GM13977 (cell line): Measurements from ENCODE around the gene MAJIN.

ENCODE experiments used
- DNase-seq: peaks from one replicate; pipeline ENCODE4 v3.0.0; 2012; ENCODE audit warnings: low spot score
- in situ Hi-C: fragments of 300-500 bp; cut with MboI; formaldehyde crosslinking; loops from one replicate; pipeline ENCODE4 v1.12.0; 2022; ENCODE audit warnings: low sequenced_read_pairs, low pct_unique_long_range_greater_than_20kb, mixed read lengths, inconsistent platforms; ENCODE audit not compliant: unreplicated experiment
- TF ChIP-seq, protein P1 (sequence below): IDR thresholded peaks from 2 replicates; pipeline ENCODE4 v1.5.1; 2012; ENCODE audit warnings: mild to moderate bottlenecking, control low read depth; ENCODE audit not compliant: insufficient read depth; ENCODE audit errors: extremely low read depth, missing control alignments

The MAJIN gene

DNA sequence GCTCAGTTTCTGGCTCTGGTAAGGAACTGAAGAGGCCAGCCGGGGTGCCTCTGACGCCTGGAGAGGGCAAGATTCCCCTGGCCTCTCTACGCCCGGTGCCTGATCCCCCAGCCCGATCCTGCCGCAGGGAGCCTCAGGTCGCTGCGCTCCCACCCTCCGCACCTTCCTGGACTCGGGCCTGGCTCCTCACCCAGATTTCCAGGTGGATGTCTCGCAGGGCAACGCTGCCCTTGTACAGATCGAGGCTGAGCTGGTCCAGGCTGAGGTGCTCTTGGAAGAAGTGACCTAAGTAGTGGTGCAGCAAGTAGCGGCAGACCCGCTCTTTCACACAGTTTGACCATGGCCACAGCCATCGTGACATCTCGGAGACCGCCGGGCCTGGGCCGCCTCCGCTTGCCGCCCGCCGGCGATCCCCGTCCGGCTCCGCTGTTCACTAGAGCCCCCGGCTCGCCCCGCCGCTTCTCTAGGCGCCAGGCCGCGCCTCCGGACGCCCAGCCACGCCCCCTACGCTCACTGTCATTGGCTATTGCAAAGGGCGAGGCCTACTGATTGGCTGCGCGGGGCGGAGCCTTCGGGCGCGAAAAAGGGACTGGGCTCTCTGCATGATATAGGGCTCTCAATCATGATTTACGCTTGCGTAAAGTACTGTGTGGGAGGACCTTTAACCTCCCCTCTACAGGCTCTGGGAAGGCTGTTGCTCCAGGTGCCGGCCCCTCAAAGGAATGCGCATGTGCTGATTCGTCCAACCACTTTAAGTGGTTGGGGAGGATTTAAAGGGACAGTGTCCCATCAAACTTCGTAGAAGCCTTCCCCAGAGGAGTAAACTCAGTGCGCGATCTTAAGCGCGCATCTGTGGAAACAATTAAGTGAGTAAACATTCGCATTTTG, 54.9 kb downstream of the MAJIN start, which contains the start of gene ATG2A:
Gene ATG2A (minus strand): TSS at position 435 of the 888 bp plus-strand sequence. CDS start 74 bp downstream, at position 361.
- TF ChIP-seq, protein P1, sequence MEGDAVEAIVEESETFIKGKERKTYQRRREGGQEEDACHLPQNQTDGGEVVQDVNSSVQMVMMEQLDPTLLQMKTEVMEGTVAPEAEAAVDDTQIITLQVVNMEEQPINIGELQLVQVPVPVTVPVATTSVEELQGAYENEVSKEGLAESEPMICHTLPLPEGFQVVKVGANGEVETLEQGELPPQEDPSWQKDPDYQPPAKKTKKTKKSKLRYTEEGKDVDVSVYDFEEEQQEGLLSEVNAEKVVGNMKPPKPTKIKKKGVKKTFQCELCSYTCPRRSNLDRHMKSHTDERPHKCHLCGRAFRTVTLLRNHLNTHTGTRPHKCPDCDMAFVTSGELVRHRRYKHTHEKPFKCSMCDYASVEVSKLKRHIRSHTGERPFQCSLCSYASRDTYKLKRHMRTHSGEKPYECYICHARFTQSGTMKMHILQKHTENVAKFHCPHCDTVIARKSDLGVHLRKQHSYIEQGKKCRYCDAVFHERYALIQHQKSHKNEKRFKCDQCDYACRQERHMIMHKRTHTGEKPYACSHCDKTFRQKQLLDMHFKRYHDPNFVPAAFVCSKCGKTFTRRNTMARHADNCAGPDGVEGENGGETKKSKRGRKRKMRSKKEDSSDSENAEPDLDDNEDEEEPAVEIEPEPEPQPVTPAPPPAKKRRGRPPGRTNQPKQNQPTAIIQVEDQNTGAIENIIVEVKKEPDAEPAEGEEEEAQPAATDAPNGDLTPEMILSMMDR, result no peak
- in situ Hi-C loops, result no loop called here
- DNase-seq, result peak; percentile 99

DNA sequence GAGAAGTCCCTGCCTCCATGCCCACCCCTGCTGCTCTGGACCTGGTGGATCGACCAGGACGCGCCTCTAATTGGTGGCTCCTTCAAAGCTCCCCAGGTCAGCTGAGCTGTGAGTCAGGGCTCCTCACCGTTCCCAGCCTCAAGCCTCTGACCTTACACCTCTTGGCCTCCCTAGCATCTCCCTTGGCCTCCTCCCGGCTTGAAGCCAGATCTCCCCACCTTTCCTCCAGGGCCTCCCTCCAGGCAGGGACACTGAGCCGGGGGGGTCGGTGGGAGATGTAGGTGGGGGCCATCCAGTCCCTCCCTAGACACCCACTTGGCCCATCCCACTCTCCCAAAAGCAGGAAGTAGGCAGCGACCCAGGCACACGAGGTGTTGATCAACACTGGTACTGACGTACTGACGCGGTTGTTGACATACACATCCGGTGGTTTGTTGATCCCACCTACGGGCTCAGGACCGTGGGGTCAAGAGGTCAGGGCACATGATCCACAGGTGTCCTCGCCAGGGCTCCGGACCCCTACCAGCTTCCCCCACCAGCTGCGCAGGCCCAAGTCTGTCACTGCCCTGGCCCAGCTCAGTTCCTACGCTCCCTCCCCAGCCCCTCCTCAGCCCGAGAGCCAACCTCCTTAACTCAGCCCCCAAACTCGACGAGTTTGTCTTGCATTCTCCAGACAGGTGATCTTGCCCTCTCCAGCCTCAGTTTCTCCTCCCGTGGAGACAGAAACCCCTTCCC, 55.7 kb downstream of the MAJIN start:
- TF ChIP-seq, protein P1, result no peak
- DNase-seq, result peak; percentile 73
- in situ Hi-C loops, result no loop called here

DNA sequence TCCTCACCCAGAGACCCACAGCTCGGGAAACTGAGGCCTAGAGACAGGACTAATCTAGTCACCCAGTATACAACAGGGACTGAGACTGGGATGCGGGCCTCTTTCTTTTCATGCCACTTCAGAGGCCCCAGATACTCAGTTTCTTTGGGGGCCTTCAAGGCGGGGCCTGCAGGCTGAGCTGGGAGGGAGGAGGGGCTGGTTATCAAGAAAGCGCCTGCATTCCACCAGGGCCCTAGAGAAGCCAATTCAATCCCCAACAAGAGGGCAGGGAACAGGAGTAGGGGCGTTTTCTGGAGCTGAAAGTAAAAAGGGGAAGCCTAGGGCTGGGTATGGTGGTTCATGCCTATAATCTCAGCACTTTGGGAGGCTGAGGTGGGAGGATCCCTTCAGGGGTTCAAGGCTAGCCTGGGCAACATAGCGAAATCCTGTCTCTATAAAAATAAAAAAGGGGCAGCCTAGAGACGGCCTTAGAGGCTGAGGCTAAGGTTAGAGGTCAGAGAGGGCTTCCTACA, 56.5 kb downstream of the MAJIN start:
- in situ Hi-C loops, result no loop called here
- TF ChIP-seq, protein P1, result no peak
- no peak for DNase-seq

DNA sequence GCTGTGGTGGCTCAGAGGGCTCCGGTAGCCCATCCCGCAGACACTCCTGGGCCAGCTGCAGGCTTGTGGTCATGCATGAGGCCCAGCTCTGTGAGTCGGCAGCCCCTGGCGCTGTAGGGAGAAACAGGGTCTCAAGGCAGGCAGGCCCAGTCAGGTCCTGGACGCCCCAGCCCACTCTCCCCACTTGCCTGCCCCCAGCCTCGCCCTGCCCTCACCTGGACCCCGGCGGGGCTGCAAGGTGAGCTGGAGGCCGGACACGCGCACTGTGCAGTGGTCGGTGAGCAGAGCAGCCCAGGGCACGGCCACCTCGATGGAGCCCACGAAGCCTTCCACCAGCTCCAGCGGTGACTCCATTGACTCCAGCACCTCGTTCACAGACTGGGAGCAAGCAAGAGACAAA, 57.8 kb downstream of the MAJIN start:
- TF ChIP-seq, protein P1, result no peak
- DNase-seq, result no peak
- in situ Hi-C loops, result no loop called here

DNA sequence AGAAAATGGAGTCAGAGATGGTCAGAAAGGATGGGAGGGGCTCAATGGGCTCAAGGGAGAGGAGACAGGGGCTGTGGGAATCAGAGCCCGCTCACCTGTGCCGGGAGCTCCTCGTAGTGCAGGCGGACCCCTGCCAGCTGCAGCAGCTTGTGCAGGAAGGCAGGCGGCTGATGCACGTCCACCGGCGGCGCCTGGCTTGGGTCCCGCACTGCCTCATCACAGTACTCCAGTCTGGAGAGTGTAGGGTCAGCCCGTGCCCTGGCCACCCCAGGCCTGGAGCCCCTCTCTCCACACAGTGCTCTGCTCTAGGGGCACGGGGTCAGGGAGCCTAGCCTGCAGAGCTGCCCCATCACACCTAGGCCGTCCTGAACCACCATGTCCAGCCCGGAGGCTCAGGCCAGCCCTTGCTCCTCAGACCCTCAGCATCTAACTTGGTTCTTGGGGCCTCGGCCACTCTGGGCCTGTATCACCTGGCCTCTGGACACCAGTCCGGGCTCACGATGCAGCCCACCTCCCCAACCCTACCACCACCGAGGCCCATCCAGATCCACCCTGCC, 58.7 kb downstream of the MAJIN start:
- in situ Hi-C loops, result no loop called here
- DNase-seq, result no peak
- TF ChIP-seq, protein P1, result no peak

DNA sequence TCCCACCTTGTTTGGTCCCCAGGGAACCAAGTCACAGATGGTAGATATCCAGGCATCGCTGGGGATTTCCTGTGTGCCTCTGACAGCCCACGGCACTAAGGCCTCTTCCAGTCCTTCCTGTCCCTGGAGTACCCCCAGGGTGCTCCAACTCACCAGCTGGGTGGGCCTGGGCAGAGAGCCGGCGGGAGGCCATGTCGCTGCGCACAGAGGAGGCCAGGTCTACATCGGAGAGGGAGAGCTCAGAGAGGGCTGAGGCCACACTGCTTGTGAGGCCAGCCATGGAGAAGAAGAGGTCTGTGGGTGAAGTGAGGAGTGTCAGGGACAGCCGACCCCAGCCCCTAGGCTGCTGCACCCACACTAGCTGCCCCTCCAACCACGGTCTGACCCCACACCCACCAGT, 60.2 kb downstream of the MAJIN start:
- in situ Hi-C loops, result no loop called here
- TF ChIP-seq, protein P1, result no peak
- no peak for DNase-seq
